KMS-11 (cell line): ENCODE data around the gene EXOC6B.
"Not testable (repeated sequence)": the region's sequence is repeated elsewhere in the genome, so short reads cannot be mapped to it uniquely, and the experiment has no call there.

ENCODE experiments used
- H2AFZ ChIP-seq: fragments of 200-600 bp; sonication (generic); 2 replicates; pipeline ENCODE4 v1.6.1; 2016; ENCODE audit warnings: antibody characterized with exemption, mixed run types, low read depth
- H3K27ac ChIP-seq: fragments of 200-600 bp; sonication (generic); 2 replicates; pipeline ENCODE4 v1.6.1; 2016; ENCODE audit warnings: mild to moderate bottlenecking, mixed run types
- H3K27me3 ChIP-seq: fragments of 200-600 bp; sonication (generic); 2 replicates; pipeline ENCODE4 v1.6.1; 2017; ENCODE audit warnings: mild to moderate bottlenecking, low read depth, mixed run types, moderate library complexity; ENCODE audit not compliant: insufficient read depth
- H3K36me3 ChIP-seq: fragments of 200-600 bp; sonication (generic); 2 replicates; pipeline ENCODE4 v1.6.1; 2017; ENCODE audit warnings: mild to moderate bottlenecking, mixed run types; ENCODE audit not compliant: insufficient read depth
- H3K4me1 ChIP-seq: fragments of 200-600 bp; sonication (generic); 2 replicates; pipeline ENCODE4 v1.6.1; 2016; ENCODE audit warnings: mild to moderate bottlenecking, low read depth, mixed run types; ENCODE audit not compliant: poor library complexity, severe bottlenecking
- H3K4me2 ChIP-seq: fragments of 200-600 bp; sonication (generic); 2 replicates; pipeline ENCODE4 v1.7.0; 2016; ENCODE audit warnings: mild to moderate bottlenecking, mixed run types
- H3K4me3 ChIP-seq: fragments of 200-600 bp; sonication (generic); IDR thresholded peaks from 2 replicates; pipeline ENCODE4 v1.6.1; 2017; ENCODE audit warnings: low read depth, low read length, mixed read lengths; ENCODE audit not compliant: insufficient read depth
- H3K79me2 ChIP-seq: fragments of 200-600 bp; sonication (generic); 2 replicates; pipeline ENCODE4 v1.6.1; 2016; ENCODE audit warnings: low read depth, mixed run types; ENCODE audit not compliant: insufficient read depth
- H3K9ac ChIP-seq: fragments of 200-600 bp; sonication (generic); 2 replicates; pipeline ENCODE4 v1.6.1; 2016; ENCODE audit warnings: mild to moderate bottlenecking, mixed run types
- H4K20me1 ChIP-seq: fragments of 200-600 bp; sonication (generic); 2 replicates; pipeline ENCODE4 v1.6.1; 2016; ENCODE audit warnings: mild to moderate bottlenecking, mixed run types; ENCODE audit not compliant: insufficient read depth
- TF ChIP-seq, protein P1 (sequence below): fragments of 200-600 bp; sonication (generic); conservative IDR thresholded peaks from 2 replicates; pipeline ENCODE4 v1.6.1; 2017; ENCODE audit warnings: low read depth, mild to moderate bottlenecking, antibody characterized with exemption, low read length, moderate library complexity, mixed read lengths

Gene EXOC6B

DNA sequence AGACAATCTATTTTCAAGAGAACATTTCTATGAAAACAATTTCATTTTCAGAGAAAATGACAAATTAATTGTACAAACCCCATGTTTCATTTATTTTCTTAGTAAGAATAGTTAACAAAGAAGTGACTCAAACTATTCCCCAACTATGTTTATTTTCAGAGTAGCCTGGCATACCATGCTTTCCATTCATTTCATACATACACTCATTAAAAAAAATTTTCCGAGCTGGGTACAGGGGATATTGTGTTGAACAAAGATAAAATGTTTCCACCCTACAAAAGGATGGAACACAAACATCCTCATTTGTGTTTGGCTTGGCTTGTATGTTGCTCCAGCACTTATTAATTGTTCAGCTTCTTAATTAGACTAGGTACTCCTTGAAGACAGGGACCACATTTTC, 331.4 kb downstream of the EXOC6B start:
- Histone ChIP-seq H2AFZ (no peak overlapping the region), H3K4me3 (no peak overlapping the region), H3K27ac (no peak overlapping the region), H3K4me1 (no peaks in the 10 kb centered on the region), H3K36me3 (no peaks in the 10 kb centered on the region), H4K20me1 (no peaks in the 10 kb centered on the region), H3K27me3 (no peaks in the 10 kb centered on the region), H3K9ac (no peak overlapping the region), H3K79me2 (no peaks in the 10 kb centered on the region), H3K4me2 (no peak overlapping the region)
- TF ChIP-seq, protein P1, sequence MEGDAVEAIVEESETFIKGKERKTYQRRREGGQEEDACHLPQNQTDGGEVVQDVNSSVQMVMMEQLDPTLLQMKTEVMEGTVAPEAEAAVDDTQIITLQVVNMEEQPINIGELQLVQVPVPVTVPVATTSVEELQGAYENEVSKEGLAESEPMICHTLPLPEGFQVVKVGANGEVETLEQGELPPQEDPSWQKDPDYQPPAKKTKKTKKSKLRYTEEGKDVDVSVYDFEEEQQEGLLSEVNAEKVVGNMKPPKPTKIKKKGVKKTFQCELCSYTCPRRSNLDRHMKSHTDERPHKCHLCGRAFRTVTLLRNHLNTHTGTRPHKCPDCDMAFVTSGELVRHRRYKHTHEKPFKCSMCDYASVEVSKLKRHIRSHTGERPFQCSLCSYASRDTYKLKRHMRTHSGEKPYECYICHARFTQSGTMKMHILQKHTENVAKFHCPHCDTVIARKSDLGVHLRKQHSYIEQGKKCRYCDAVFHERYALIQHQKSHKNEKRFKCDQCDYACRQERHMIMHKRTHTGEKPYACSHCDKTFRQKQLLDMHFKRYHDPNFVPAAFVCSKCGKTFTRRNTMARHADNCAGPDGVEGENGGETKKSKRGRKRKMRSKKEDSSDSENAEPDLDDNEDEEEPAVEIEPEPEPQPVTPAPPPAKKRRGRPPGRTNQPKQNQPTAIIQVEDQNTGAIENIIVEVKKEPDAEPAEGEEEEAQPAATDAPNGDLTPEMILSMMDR: no peak

DNA sequence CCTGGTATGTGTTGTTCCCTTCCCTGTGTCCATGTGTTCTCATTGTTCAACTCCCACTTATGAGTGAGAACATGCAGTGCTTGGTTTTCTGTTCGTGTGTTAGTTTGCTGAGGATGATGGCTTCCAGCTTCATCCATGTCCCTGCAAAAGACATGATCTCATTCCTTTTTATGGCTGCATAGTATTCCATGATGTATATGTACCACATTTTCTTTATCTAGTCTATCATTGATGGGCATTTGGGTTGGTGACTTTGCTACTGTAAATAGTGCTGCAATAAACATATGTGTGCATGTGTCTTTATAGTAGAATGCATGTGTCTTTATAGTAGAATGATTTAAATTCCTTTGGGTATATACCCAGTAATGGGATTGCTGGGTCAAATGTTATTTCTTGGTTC, 341.2 kb downstream of the EXOC6B start:
- not testable (repeated sequence) for H3K36me3 ChIP-seq, H3K27me3 ChIP-seq, H3K4me2 ChIP-seq, H3K4me3 ChIP-seq, H3K27ac ChIP-seq, H3K79me2 ChIP-seq, H2AFZ ChIP-seq, H3K4me1 ChIP-seq, H3K9ac ChIP-seq, H4K20me1 ChIP-seq

DNA sequence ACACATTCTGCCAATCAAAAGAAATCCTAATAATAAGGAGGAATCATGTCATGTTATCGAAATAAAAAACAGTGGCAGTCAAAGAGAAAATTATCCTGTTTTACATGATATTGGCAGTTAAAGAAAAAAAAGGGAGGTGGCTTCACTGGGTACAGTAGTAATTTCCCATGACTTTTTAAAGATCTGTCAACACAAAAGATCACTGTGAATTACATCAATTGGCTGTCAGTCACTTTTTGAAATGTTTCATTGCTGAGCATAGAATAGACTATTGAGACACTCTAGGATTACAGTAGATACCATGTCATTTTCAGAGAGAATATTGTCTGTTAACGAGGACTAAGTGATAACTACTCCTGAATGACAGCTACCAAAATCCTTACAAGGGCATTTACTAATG, 342.5 kb downstream of the EXOC6B start:
- Histone ChIP-seq H4K20me1 (no peaks in the 10 kb centered on the region), H3K4me1 (no peaks in the 10 kb centered on the region), H3K36me3 (no peaks in the 10 kb centered on the region), H3K9ac (no peak overlapping the region), H2AFZ (no peak overlapping the region), H3K79me2 (no peaks in the 10 kb centered on the region), H3K4me2 (no peak overlapping the region), H3K4me3 (no peak overlapping the region), H3K27me3 (no peaks in the 10 kb centered on the region), H3K27ac (no peak overlapping the region)
- TF ChIP-seq, protein P1: no peak

DNA sequence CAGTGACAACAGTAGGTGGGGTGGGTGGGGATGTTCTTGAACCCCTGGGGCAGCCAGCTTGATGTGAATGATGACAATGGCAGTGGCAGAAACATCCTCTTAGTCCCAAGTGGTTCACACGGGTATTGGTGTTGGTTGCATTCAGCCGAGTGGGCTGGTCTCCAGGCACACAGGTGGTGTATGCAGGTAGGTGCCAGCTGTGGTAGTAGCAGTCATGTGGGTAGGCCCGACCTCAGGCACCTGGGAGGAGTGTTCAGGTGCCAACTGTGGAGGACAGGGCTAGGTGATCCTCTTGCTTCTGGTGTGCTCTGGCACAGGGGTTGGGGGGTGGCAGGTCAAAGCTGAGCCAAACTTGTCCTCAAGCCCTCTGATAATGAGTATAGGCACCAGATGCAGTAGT, 350.6 kb downstream of the EXOC6B start:
- TF ChIP-seq, protein P1: no peak
- no peaks in the 10 kb centered on the region for H3K79me2 ChIP-seq

DNA sequence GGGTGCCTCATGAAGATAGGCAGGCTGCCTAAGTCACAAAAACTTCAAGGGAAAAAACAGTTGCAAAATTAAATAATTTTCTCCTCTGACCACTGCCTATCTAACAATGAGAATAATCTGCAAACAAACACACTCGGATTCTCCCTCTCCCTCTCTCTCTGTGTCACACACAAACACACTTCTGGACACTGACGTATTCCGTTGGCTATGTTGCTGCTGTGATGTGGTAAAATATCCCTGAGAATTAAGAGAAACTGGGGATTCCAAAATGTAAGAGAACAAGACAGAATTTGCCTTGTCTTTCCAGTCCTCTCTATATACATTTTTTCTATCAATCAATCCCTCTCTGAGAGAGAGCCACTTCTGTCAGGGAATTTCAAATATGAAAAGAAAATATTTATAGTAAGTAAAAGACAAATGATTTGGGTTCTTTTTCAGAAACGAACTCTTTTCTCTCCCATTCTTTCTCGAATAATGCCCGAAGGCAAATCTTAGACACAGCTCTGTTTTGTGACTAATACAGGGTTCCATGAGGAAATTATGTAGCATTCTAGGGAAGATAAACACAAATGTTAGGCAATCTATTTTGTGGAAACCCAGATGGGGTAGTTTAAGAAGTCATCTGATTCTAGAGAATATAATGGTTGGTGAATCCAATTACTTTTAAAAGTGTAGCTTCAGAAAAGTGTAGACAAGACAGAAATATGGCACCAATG, 367.9 kb downstream of the EXOC6B start:
- H3K79me2 ChIP-seq: no peaks in the 10 kb centered on the region
- no peak overlapping the region for H3K27ac ChIP-seq
- no peak overlapping the region for H3K9ac ChIP-seq
- no peaks in the 10 kb centered on the region for H3K27me3 ChIP-seq
- no peaks in the 10 kb centered on the region for H3K36me3 ChIP-seq
- H3K4me1 ChIP-seq: no peaks in the 10 kb centered on the region
- no peak overlapping the region for H3K4me3 ChIP-seq
- no peak overlapping the region for H2AFZ ChIP-seq
- H3K4me2 ChIP-seq: no peak overlapping the region
- TF ChIP-seq, protein P1: no peak
- no peaks in the 10 kb centered on the region for H4K20me1 ChIP-seq

More for the DNA sequence above, 350.6 kb downstream of the EXOC6B start:
- no peak overlapping the region for H3K27ac ChIP-seq
- H3K4me2 ChIP-seq: no peak overlapping the region
- H4K20me1 ChIP-seq: no peaks in the 10 kb centered on the region
- no peaks in the 10 kb centered on the region for H3K36me3 ChIP-seq
- no peak overlapping the region for H3K9ac ChIP-seq
- no peaks in the 10 kb centered on the region for H3K4me1 ChIP-seq
- H2AFZ ChIP-seq: no peak overlapping the region
- H3K27me3 ChIP-seq: no peaks in the 10 kb centered on the region
- H3K4me3 ChIP-seq: no peak overlapping the region
